SH-SY5Y (cell line): ENCODE data around the gene RBM33.

Experiments
- GATA2 ChIP-seq: IDR thresholded peaks from 2 replicates; pipeline ENCODE4 v1.6.1; 2011; ENCODE audit warnings: mild to moderate bottlenecking, low read depth, low read length
- GATA3 ChIP-seq: IDR thresholded peaks from 2 replicates; pipeline ENCODE4 v1.6.1; 2011; ENCODE audit warnings: low read depth, mild to moderate bottlenecking, low read length, moderate library complexity

- TF ChIP-seq GATA2 (no peak), GATA3 (no peak)
Observed at GRCh38 chr7:155731871-155732270, 87.4 kb downstream of the RBM33 start.
